GM18520 (cell line): ENCODE results near the gene ERCC6L.
A peak's percentile ranks its signal among the peaks of the same experiment; 100 is the strongest.
"Not testable (repeated sequence)": the region's sequence is repeated elsewhere in the genome, so short reads cannot be mapped to it uniquely, and the experiment has no call there.

ENCODE experiments used
- ATAC-seq: cut with Tn5 transposase; IDR thresholded peaks from one replicate; pipeline ENCODE4 v1.9.1; 2021; ENCODE audit not compliant: unreplicated experiment

ERCC6L gene

DNA sequence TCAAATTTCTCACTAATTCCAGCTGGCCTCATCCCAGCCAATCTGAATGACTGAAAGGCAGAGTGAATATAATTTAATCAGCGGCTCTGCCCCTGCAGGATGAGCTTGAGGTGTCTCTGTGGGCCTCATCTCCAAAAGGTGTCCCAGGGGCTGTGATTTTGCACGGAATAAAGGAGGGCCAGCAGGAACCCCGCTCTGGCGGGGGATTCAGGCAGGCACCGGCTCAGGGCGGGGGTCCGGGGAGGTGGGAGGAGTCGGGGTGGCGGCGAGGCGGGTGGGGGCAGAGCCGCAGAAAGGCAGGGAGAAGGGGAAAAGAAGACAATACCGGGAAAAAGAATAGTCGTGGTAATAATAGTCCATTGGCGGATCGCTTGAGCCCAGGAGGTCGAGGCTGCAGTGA lies 16.0 kb upstream of the ERCC6L start:
- ATAC-seq = no peak

DNA sequence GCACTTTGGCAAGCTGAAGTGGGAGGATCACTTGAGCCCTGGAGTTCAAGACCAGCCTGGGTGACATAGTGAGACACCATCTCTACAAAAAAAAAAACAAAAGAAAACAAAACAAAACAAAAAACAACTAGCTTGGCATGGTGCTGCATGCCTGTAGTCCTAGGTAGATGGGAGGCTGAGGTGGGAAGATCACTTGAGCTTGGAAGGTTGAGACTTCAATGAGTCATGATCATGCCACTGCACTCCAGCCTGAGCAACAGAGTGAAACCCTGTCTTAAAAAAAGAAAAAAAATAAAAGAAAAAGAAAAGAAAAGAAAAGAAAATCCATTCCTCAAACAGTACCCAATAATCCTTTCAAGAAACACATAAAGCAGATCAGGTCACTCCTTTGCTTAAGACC lies 14.9 kb upstream of the ERCC6L start:
- no peak for ATAC-seq

- no peak for ATAC-seq
Measured at GRCh38 chrX:72247206-72247942, 8.5 kb upstream of the ERCC6L start.

- ATAC-seq = no peak
Measured at GRCh38 chrX:72245461-72246089, 6.7 kb upstream of the ERCC6L start.

GRCh38 chrX:72243472-72243871 lies 4.6 kb upstream of the ERCC6L start:
- ATAC-seq = no peak

- no peak for ATAC-seq
Measured at GRCh38 chrX:72240976-72241375, 2.1 kb upstream of the ERCC6L start.

GRCh38 chrX:72238183-72238582 lies 644 bp downstream of the ERCC6L start:
- no peak for ATAC-seq

DNA sequence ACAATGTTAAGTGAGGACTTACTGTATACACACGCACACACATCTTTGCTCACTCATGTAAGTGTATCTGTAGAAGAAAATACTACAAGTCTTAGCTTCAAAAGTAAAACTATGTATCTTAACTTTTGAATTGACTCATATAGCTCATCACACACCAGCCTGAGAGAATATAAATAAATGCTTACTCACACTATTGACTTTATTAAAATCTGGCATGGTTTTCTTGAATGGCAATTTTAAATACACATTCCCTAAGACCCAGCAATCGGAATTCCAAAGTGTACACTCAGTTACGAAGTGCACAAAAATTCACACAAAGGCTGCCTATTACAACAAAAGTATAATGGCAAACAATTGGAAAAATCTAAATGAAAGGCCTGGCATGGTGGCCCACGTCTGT lies 2.0 kb downstream of the ERCC6L start:
- no peak for ATAC-seq

- ATAC-seq = no peak
Measured at GRCh38 chrX:72230290-72230689, 8.5 kb downstream of the ERCC6L start.

DNA sequence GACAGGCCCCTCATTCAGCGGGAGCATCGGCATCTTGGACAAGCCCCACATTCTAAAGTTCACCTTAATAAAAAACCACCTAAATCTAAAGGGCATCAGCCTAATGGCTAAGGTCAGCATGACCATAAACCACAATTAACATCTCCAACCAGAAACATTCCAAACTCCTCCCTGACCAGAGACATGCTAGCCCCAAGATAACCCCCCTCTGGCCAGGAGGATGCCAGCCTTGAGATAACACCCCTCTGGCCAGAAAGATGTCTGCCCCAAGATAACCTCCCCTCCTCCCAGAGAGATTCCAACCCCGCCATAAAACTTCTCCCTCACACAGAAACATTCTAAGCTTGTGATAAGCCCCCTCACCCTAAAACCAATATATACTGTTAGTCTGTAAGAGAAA lies 18.5 kb downstream of the ERCC6L start:
- ATAC-seq = not testable (repeated sequence)

DNA sequence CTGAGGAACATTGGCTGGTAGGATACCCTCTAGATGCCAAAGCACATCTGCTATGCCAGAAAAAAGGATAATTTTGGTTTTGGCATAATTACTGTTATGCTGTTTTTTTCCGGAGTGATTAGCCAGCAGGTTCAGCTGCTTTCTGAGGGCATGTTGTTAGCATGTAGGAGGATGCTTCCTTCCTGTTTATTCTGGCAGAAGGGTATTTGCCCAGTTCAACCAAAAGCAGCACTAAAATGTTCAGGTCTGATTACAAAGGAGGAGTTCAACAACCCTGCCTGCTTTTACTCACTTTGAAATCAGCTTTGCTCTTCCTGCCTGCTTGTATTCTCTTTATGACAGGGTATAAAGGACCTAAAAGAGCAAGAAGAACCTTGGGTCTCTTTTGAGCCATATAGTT lies 21.9 kb downstream of the ERCC6L start:
- no peak for ATAC-seq

DNA sequence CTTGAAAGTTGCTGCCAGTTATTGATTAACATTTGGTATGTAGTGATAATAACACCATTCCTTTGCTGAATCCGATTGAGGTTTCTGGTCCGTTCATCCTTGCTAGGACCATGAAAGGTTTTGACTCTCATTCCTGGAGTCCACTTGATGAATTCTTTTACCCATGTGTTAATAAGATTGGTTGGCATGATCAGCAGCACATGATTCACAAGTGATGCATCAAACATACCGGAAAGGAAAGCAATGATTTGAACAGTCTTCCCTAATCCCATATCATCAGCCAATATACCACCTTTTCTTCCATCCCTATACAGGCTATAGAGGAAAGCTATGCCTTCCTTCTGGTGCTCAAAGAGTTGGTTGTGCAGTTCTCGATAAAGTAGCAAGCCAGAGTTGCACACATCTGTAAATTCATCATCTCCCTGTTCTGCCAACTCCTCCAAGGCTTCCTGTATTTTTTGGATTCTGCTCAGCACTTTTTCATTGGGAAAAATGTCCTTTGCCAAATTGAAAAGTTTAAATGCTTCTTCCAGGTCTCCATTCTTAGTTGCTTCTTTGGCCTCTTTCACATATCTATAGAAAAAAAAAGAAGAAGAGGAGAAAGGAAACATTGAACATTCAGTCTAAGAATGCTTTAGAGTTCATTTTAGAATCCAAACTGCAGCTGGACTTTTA lies 30.6 kb downstream of the ERCC6L start:
- ATAC-seq = no peak

DNA sequence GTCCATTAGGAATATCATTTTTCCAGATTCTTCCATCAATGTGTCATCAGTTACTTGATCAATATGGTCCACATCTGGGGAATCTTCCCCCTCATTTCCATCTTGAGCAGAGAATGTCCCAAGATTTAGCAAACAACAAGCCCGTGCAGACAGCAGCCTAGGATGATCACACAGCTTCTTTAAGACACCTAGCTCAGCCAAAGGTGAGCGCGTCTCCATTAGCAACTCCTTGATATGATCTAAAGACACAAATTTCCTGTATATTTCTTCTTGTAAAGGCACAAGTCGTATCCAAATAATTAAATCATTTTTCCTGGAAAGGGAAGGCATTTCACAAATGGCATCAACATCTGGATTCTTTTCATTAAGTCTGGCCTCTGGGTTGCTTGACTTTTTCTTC lies 31.5 kb downstream of the ERCC6L start:
- ATAC-seq = no peak

- ATAC-seq = no peak
Measured at GRCh38 chrX:72205706-72206105, 33.1 kb downstream of the ERCC6L start.

- ATAC-seq = peak; percentile 89
Measured at GRCh38 chrX:72203421-72203820, 35.4 kb downstream of the ERCC6L start.

DNA sequence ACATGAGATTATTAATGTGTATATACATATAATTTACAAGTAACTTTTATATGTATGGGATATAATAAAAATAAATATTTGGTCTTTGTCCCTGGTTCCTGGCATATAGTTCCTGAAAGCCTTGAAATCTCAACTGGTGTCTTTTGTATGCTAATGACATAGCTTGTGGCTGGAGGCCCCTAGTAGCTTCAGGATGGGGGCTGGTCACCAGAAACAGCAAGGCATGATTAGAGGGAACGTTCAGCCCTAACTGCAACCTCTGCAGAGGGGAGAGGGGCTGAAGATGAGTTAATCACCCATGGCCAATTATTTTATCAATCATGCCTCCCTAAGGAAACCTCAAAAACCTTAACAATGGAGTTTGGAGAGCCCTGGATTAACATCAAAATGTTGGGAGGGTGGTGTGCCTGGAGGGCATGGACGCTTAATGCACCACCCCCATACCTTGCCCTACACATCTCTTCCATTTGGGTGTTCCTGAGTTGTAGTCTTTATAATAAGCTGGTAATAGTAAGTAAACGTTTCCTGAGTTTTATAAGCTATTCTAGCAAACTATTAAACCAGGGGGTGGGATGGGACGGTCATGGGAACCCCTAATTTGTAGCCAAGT lies 35.9 kb downstream of the ERCC6L start:
- ATAC-seq = no peak

DNA sequence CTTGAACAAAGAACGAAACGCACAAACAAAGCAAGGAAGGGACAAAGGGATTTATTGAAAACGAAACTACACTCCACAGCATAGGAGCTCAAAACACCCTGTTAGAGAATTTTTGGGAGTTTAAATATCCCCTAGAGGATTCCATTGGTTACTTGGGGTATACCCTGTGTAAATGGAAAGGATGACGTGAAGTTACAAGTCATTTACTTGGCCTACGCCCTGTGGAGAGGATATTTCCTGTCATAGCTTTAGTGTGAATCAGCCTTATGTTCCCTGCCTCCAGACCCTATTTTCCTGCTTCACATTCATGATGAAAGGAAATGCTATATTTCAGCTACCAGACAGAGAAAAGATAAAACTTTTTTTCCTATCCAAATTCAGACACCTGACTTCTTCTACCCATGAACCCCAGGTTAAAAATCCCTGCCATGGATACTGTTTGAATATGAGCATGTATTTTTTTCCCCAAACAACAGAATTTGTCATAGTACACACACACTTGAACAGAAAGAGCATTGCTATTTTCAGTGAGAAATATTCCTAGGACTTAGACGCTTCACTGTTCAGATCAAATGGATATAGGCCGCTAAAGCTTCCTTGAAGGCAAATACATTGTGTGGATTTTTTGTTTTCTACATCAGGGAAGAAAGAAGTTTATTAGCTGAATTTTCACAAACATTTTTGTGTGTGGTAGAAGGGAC lies 36.8 kb downstream of the ERCC6L start:
- ATAC-seq = no peak

GRCh38 chrX:72182924-72183323 lies 55.9 kb downstream of the ERCC6L start:
- no peak for ATAC-seq

- peak; percentile 84 for ATAC-seq
Measured at GRCh38 chrX:72181178-72182125, 57.4 kb downstream of the ERCC6L start, which contains the start of gene PIN4. Gene PIN4 (plus strand): TSS chrX:72181757. CDS start chrX:72181786, 29 bp downstream.

DNA sequence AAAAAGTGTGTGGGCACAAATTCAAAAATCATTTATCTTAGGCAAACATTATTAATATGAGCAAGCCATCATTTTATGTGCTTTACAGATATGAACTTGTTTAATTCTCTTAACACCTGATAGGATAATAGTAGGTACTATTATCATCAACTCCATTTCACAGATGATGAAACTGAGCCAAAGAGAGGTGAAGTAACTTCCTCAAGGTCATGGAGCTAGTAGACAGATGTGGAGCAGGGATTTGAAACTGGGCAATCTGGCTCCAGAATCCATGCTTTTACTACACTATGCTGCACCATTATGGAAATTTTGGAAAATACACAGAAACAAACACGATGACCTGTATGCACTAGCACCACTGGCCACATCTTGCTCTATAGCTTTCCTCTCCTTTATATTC lies 58.3 kb downstream of the ERCC6L start:
- ATAC-seq = no peak
